HG02943 (cell line): Measurements from ENCODE around the gene FGF4.
"Not testable (repeated sequence)": the region's sequence is repeated elsewhere in the genome, so short reads cannot be mapped to it uniquely, and the experiment has no call there.

Experiments used
- ATAC-seq: cut with Tn5 transposase; IDR thresholded peaks from one replicate; pipeline ENCODE4 v1.9.1; 2021; ENCODE audit warnings: mild to moderate bottlenecking, low read depth, moderate library complexity; ENCODE audit not compliant: unreplicated experiment

Gene FGF4

GRCh38 chr11:69774354-69775162 is 583 bp downstream of the FGF4 start:
- no peak for ATAC-seq

- no peak for ATAC-seq
Observed at GRCh38 chr11:69773626-69774353, 1.4 kb downstream of the FGF4 start.

- no peak for ATAC-seq
Observed at GRCh38 chr11:69771466-69771865, 3.7 kb downstream of the FGF4 start.

GRCh38 chr11:69770540-69770939 is 4.6 kb downstream of the FGF4 start:
- no peak for ATAC-seq

GRCh38 chr11:69765498-69765995 is 9.6 kb downstream of the FGF4 start:
- ATAC-seq: no peak

GRCh38 chr11:69764918-69765317 is 10.2 kb downstream of the FGF4 start:
- not testable (repeated sequence) for ATAC-seq

GRCh38 chr11:69760319-69760718 is 14.8 kb downstream of the FGF4 start:
- no peak for ATAC-seq

GRCh38 chr11:69752890-69753289 is 22.3 kb downstream of the FGF4 start:
- no peak for ATAC-seq

- no peak for ATAC-seq
Observed at GRCh38 chr11:69750875-69751597, 24.1 kb downstream of the FGF4 start.

GRCh38 chr11:69750108-69750850 is 24.9 kb downstream of the FGF4 start:
- ATAC-seq: no peak

- ATAC-seq: no peak
Observed at GRCh38 chr11:69748637-69749036, 26.5 kb downstream of the FGF4 start.

- no peak for ATAC-seq
Observed at GRCh38 chr11:69746752-69747742, 28.1 kb downstream of the FGF4 start.

GRCh38 chr11:69746140-69746539 is 29.0 kb downstream of the FGF4 start:
- ATAC-seq: no peak

GRCh38 chr11:69745201-69745600 is 29.9 kb downstream of the FGF4 start:
- ATAC-seq: no peak

- no peak for ATAC-seq
Observed at GRCh38 chr11:69744435-69744834, 30.7 kb downstream of the FGF4 start.

- ATAC-seq: no peak
Observed at GRCh38 chr11:69734841-69735240, 40.3 kb downstream of the FGF4 start.

GRCh38 chr11:69734367-69734766 is 40.8 kb downstream of the FGF4 start:
- no peak for ATAC-seq

GRCh38 chr11:69732910-69733309 is 42.2 kb downstream of the FGF4 start:
- ATAC-seq: no peak

- ATAC-seq: no peak
Observed at GRCh38 chr11:69731110-69731509, 44.0 kb downstream of the FGF4 start.
